CD4-positive, alpha-beta T cell (primary cell): ENCODE measurements around the gene MIEF2. TPM values are rescaled to one million over a fixed set of nuclear protein-coding genes. Genes with fewer than 3 reads are reported as not detected.

ENCODE experiments used
- ATAC-seq: fragments of 200-7000 bp; cut with Tn5 transposase; one replicate; pipeline ENCODE4 v1.10.0; 2022; ENCODE audit warnings: mild to moderate bottlenecking; ENCODE audit not compliant: poor library complexity
- CTCF ChIA-PET: fragments of 350-600 bp; sonication (Branson Sonifier 250); formaldehyde crosslinking; loops from one replicate; lab custom pipeline; 2021; ENCODE audit warnings: antibody characterized with exemption, inconsistent platforms; lab: Charles Lee
- POLR2A ChIA-PET: fragments of 350-600 bp; sonication (Branson Sonifier 250); formaldehyde crosslinking; loops from one replicate; lab custom pipeline; 2021; ENCODE audit warnings: antibody characterized with exemption, inconsistent platforms; lab: Charles Lee
- DNase-seq, 14 experiments: peaks; one replicate each; pipeline ENCODE4 v3.0.0-alpha.2; 2013 to 2020; ENCODE audit warnings: mixed read lengths in 2 of 14
- H3K27ac ChIP-seq, 2 donors: one replicate each; pipeline versions ENCODE4 v1.5.1 to v1.7.0; 2013; ENCODE audit warnings: low read length in 2 of 2, low read depth in 1 of 2, mild to moderate bottlenecking in 1 of 2
- H3K27me3 ChIP-seq, 2 experiments: 1 replicate in 1 of 2; 2 replicates in 1 of 2; pipeline versions ENCODE4 v1.6.1 to v1.7.0; 2013; ENCODE audit warnings: low read length in 2 of 2, control low read depth in 1 of 2, mild to moderate bottlenecking in 1 of 2, moderate library complexity in 1 of 2; ENCODE audit not compliant: insufficient read depth in 2 of 2, control insufficient read depth in 1 of 2
- H3K36me3 ChIP-seq: one replicate; pipeline ENCODE4 v1.6.1; 2013; ENCODE audit warnings: low read length, control low read depth; ENCODE audit not compliant: insufficient read depth
- H3K4me1 ChIP-seq: one replicate; pipeline ENCODE4 v1.6.1; 2013; ENCODE audit warnings: low read length, control low read depth; ENCODE audit not compliant: insufficient read depth
- H3K4me3 ChIP-seq: one replicate; pipeline ENCODE4 v1.5.1; 2013; ENCODE audit warnings: mild to moderate bottlenecking, low read length, moderate library complexity
- H3K9me3 ChIP-seq, 2 experiments: 1 replicate in 1 of 2; 2 replicates in 1 of 2; pipeline versions ENCODE4 v1.6.1 to v1.7.0; 2013; ENCODE audit warnings: low read length in 2 of 2, mild to moderate bottlenecking in 2 of 2, control low read depth in 1 of 2, moderate library complexity in 1 of 2; ENCODE audit not compliant: control insufficient read depth in 1 of 2, insufficient read depth in 1 of 2
- H3K27ac Mint-ChIP-seq: one replicate; pipeline ENCODE4 v1.8.0; 2020; ENCODE audit warnings: mixed read lengths
- H3K27me3 Mint-ChIP-seq: one replicate; pipeline ENCODE4 v1.8.0; 2021; ENCODE audit warnings: mixed read lengths
- H3K36me3 Mint-ChIP-seq: one replicate; pipeline ENCODE4 v1.8.0; 2021; ENCODE audit warnings: low read depth, mixed read lengths
- H3K4me1 Mint-ChIP-seq: one replicate; pipeline ENCODE4 v1.8.0; 2021; ENCODE audit warnings: low read depth, mixed read lengths
- H3K4me3 Mint-ChIP-seq: one replicate; pipeline ENCODE4 v1.8.0; 2020; ENCODE audit warnings: mild to moderate bottlenecking, mixed read lengths
- H3K9me3 Mint-ChIP-seq: one replicate; pipeline ENCODE4 v1.8.0; 2020; ENCODE audit warnings: mixed read lengths
- CTCF ChIP-seq: fragments of 200-600 bp; IDR thresholded peaks from one replicate; pipeline ENCODE4 v1.8.0; 2022; ENCODE audit warnings: antibody characterized with exemption, mild to moderate bottlenecking
- intact Hi-C, 2 experiments: fragments of 100-400 bp; cut with DNase I in 1 of 2; cut with micrococcal nuclease in 1 of 2; formaldehyde crosslinking; loops; one replicate each; pipeline versions ENCODE4 v1.15.1 to v1.9.0; 2023 to 2025; cut with DNase I, micrococcal nuclease
- total RNA-seq, 174 experiments: library from RNA in 2 of 174; stranded (reverse) in 2 of 174; gene quantifications; one replicate each; pipeline ENCODE4 v1.2.3 and lab custom pipeline; 2021 to 2026

The MIEF2 gene
- total RNA-seq, 2 experiments from 2014 or later = 10.7 to 14.3 TPM

- Mint-ChIP-seq H3K27me3 (no peaks in the 10 kb centered on the region), H3K36me3 (no peaks in the 10 kb centered on the region), H3K27ac (no peak overlapping the region), H3K4me3 (no peak overlapping the region), H3K9me3 (no peaks in the 10 kb centered on the region), H3K4me1 (no peaks in the 10 kb centered on the region)
- intact Hi-C loops = loop anchor here (2.0 to 5.0 kb wide), 2 partner anchors 35 to 77 kb away; partner anchors contain the start of gene ALKBH5 (in 1 of the 2)
- no peaks in the 10 kb centered on the region for H3K36me3 ChIP-seq
- no peaks in the 10 kb centered on the region for H3K4me1 ChIP-seq
- H3K4me3 ChIP-seq = no peak overlapping the region
- DNase-seq (peak; percentile 53 to 82 (median 66)), ATAC-seq (peak; percentile 97)
- no peaks in the 10 kb centered on the region for H3K27me3 ChIP-seq
- no peaks in the 10 kb centered on the region for H3K9me3 ChIP-seq
- ChIA-PET CTCF (interaction anchor here (0.7 to 1.7 kb wide), 10 partner anchors 9 to 787 kb away, joined by 3 to 5 read pairs (median 3); partner anchors contain the start of genes ALKBH5 and FAM83G), POLR2A (no interaction called here)
- no peak overlapping the region for H3K27ac ChIP-seq
- TF ChIP-seq CTCF = peak; percentile 89
Observed at GRCh38 chr17:18217412-18218015, 42.9 kb upstream of the MIEF2 start.

- ATAC-seq (no peak), DNase-seq (no peak)
- intact Hi-C loops = loop anchor here in 1 of 2 experiments (5.0 kb wide), 1 partner anchor 37 kb away; the partner anchor contains the start of gene ALKBH5
- Histone ChIP-seq H3K9me3 (no peaks in the 10 kb centered on the region), H3K4me3 (no peak overlapping the region), H3K36me3 (no peaks in the 10 kb centered on the region), H3K27me3 (no peaks in the 10 kb centered on the region), H3K27ac (no peak overlapping the region), H3K4me1 (no peaks in the 10 kb centered on the region)
- Mint-ChIP-seq H3K9me3 (no peaks in the 10 kb centered on the region), H3K27ac (no peak overlapping the region), H3K4me3 (no peak overlapping the region), H3K4me1 (no peaks in the 10 kb centered on the region), H3K36me3 (no peaks in the 10 kb centered on the region), H3K27me3 (no peaks in the 10 kb centered on the region)
- POLR2A ChIA-PET = interaction anchor here (1.0 kb wide), 1 partner anchor 34 kb away, joined by 3 read pairs; no protein-coding TSS in a partner anchor
- CTCF ChIA-PET = no interaction called here
- TF ChIP-seq CTCF = no peak
Observed at GRCh38 chr17:18218756-18219415, 41.6 kb upstream of the MIEF2 start.

- ChIA-PET POLR2A (interaction anchor here (1.6 kb wide), 1 partner anchor 40 kb away, joined by 7 read pairs; the partner anchor contains the start of gene ALKBH5), CTCF (no interaction called here)
- TF ChIP-seq CTCF = no peak
- H3K4me1 Mint-ChIP-seq = peaks cover 25% of the 10 kb centered on the region
- Histone ChIP-seq H3K27ac (no peak overlapping the region), H3K4me3 (no peak overlapping the region), H3K27me3 (no peaks in the 10 kb centered on the region), H3K9me3 (no peaks in the 10 kb centered on the region), H3K36me3 (no peaks in the 10 kb centered on the region), H3K4me1 (peaks cover 39% of the 10 kb centered on the region)
- intact Hi-C loops = no loop called here
- ATAC-seq (no peak), DNase-seq (no peak)
- no peaks in the 10 kb centered on the region for H3K9me3 Mint-ChIP-seq
- H3K27ac Mint-ChIP-seq = no peak overlapping the region
- H3K4me3 Mint-ChIP-seq = no peak overlapping the region
- no peaks in the 10 kb centered on the region for H3K27me3 Mint-ChIP-seq
- H3K36me3 Mint-ChIP-seq = no peaks in the 10 kb centered on the region
Observed at GRCh38 chr17:18224053-18224386, 36.4 kb upstream of the MIEF2 start.
